NCI-H526 (cell line): ENCODE measurements around the gene HOXB8.

ENCODE experiments used
- DNase-seq, 2 experiments: peaks; one replicate each; lab custom pipeline; 2025; lab: John Stamatoyannopoulos, UW

Gene HOXB8

DNA sequence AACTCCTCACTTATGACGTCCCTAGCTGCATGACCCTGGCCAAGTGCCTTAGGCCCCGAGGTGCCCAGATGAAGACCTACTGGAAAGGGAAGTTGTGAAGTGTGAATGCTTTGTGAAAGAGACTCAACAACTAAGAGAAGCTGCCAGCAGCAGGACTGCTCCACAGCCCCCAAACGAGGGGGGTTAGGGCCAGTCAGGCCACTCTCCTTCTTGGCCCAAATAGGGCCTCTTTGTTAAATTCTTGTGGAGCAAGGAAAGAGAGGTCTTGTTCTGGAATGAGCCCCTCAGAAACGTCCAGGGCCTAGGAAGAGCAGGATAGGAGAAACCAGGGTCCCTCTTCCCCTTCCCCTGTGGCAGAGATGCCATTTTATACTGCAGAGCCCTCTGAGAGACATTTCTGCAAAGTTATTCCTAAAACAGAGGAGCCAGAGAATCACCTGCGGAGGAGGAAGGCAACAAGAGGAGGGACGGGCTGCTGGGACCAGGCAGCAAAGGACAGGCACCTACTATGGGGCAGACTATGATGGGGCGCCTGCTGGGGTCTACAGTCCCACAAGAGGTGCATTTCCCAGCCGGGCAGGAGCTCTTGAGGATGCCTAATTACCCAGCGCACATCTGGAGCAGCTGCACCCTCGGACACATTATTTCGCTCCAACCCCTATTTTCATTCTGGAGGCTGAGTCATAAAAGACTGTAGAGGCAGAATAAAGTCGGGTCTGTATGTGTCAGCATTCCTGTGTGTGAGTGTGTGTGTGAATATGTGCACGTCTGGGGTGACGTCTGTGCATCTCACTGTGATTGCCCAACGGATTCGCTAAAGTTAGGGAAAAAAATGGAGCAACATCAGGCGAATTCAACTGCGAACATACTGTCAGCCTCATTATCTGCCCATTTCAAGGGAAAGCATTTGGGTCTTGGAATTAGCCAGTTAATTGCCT, 22.5 kb upstream of the HOXB8 start:
- DNase-seq = no peak

DNA sequence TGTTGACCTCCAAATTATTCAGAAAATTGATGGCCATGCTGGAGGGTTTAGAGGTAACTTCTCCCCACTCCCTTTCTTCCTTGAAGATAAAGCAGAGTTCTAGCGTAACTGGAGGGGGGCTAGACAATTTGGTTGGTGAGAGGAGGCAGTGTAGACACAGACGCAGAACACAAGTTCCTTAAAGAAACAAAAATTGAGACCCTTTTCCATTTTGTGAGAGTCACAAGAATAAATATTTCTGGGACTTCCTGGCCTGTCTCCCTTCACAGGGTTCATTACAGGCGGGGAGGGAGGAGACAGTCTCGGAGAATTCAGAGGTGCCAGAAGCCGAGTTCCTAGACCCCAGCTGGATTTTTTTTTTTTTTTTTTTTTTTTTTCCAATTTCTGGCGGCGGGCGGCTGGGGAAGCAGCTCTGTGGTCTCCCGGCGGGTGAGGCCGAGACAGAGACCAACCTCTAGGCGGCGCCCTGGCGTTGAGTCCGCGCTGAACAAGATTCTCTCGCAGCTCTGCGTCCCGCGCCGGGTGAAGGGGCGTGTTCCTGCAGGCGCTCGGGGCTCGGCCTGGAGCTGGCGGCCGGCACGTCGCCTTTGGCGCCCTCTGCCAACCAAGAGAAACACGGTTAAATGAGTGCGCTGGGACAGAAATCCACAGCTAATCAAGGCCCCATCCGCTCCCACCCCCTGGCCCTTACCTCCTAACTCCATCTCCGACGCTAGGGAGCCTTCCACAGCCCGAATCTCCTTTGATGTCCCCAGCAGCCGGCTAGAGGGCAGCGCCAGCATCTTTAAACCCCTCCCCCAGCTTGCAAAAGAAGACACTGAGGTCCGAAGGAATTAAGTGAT, 21.3 kb upstream of the HOXB8 start:
- peak; percentile 76 to 97 for DNase-seq

DNA sequence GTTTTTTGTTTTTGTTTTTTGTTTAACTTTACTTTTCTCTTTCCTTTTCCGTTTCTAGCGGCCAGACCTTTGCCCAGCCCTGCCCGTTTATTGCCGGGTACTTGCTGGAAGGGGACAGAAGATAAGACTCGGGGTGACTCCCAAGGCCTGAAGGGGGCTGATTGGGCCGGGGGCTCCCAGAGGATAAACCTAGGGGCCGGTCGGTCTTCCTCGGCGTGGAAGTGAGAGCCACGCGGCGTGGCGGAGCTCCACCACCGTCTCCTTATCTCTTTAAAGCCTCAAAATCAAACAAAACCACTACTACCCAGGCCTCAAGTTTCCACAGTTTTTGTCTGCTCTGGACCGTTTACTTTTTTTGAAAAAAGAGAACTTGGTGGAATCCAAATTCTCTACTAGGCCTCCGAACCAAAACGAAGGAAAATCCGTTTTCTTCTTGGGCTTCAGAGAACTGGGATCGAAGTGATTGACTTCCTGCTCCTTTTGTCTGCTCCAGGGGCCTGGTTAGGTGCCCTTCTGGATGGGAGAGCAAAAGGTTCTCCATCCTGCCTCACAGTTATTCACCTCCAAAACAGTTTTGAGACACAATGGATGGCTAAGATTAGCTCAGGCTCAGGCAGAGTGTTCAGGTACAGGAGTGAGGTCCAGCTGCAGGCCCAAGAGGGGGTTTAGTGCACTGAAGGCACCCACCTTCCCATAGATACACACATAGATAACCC, 19.6 kb upstream of the HOXB8 start:
- DNase-seq = no peak

DNA sequence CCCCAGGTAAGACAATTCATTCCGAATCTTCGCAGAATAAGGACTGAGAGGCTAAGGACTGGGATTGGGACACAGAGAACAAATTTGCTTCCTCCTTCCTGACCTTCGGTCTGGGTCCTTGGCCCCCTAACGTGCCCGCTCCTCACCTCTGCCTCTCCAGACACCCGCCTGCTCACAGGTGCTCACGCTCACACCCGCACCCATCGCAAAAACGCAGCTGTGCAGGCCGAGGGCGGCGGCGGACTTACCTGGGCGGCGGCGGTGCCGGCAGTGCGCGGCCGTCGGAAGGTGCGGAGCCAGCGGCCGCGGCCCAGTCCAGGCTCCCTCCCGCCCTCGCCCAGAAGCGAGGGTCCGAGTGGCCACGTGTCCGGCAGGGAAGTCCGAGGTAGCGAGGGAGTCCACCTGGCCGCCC, 18.2 kb upstream of the HOXB8 start:
- DNase-seq = no peak

DNA sequence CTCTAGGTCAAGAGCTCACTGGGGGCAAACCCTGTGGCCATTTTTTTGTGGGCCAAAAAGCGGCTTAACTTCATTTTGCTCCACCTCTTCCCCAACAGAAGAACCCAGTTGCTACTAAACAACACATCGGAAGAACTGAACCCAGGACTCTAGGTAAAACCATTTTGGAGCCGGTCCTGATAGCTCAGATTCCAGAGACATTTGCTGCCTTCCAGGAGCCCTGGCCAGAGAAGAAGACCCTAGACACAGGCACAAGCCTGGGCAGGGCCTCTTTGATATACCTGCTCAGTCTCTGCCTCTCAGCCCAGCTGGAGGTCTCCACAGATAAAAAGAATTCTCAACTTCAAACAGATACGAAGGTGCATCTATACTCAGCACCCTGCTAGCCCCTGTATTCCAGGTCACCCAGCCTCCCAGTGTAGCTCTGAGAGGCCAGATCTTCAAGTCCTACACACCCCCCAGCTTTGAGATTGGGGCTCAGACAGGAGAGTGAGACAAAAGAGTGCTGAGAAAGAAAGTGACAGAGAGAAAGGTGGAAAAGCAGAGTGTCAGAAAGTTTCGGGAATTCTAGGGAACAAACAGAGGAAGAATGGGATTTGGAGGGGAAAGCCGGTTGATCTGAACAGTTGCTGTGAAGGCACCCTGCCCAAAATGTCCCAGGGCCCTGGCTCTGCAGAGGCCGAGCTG, 17.6 kb upstream of the HOXB8 start:
- DNase-seq = no peak

DNA sequence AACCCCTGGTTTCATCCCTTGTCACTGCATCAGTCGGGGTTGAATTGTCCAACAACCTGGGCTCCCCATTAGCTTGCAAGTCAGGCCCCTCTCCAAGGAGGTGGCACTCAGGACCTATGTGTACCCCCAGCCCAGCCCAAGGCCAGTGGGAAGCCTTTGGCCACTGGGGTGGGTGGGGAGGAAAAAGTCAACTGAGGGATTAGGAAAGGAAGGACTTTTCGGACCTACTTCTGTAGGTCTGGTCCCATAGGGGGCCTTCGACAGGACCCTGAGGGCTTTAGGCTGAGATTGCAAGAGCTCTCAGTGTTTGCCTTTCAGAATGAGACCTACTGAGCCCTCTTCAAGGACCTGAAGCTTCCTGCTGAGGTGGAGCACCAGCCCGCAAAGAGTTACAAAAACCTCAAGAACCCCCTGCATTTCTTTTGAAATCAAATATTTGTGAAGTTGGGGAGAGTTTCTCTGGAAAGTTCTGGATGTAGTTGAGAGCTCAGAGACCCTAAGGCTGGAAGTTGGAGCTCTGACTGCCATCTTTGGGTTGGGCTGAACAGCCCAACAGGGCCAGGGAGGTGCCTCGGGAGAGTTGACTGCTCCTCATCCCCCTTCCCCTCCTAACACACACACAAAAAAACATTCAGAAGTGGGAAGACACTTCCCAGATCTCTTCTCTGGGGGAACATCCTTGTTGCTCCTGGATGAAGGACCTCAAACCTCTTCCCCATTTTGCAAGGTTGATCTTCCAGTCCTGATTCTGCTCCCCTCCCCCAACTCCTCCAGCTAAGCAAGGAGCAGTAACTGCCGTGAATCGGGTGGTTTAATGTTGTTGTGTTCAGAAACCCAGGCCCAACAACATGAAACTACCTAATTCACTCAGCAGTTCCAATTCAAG, 16.8 kb upstream of the HOXB8 start:
- no peak for DNase-seq

DNA sequence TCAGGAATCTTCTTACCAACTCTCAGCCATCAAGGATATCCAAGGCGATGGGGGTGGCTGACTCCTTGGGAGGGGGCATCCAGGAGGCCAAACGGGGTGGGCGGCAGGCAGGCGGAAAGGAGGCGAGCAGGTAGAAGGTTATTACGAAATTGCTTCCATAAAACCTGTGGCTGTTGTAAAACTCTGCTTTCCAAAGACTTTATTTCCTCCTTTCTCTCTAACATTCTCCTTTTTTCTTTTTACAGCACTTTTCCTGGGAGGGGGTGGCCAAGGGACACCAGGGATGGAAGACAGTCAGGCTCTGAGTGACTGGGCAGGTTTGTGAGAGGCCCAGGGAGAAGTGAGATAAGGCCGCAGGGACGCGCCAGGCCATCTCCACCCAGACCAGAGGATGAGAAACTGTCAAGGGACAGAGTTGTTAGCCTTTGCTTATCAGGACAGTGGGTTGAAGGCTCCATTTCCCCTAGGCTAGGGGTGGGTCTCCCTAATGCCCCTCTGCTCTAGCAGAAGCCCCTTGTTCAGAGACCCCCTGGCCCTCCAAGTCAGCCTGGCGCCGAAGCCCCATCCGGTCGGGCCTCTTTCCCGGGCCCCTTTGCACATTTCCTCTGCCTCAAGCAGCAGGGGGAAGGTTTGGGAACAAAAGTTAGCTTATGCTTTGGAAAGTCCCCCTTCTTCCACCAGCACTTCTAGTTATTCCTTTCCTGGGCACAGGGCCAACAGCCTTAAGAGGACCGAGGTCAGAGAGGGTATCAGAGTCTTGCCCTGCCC, 16.0 kb upstream of the HOXB8 start:
- DNase-seq = no peak

DNA sequence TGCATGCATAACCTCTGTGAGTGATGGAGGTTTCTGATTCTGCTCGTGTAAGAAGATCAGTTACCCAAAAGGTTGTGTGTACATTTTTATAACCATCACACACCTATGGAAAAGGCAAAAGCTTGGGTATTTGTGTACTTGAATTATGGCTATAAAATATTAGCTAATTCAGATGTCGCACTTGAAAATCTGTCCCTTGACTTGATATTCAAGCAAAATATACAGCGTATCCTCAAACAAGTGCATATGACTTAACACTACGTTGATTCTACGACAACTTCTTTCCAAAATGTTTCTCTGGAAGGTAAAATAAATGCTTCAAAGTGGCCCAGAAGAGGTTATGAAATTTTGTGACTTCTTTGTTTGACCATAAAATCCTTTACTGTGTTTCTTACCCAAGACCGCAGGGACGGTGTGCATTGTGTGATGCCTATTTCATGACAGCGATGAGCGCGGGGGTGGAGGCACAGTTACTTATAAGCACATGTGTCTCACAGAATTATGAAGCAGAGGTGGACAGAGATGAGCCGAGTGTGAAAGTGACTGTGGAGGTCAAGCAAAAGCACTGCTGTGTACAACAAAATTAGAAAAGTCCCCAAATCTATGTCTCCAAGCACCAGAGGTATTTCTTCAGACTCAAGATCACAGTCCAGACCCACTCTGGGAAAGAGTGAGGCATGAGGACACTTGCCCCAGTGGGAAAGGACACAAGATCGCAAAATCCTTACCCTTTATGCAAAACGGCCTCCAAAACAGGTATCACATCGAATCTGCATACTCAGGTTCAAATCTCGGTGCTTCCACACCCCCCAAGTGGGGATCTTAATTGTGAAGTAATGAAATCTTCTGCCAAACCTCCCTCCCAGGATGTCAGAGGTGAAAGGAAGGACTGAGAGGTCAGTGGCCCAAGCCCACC, 15.2 kb upstream of the HOXB8 start:
- DNase-seq = no peak

DNA sequence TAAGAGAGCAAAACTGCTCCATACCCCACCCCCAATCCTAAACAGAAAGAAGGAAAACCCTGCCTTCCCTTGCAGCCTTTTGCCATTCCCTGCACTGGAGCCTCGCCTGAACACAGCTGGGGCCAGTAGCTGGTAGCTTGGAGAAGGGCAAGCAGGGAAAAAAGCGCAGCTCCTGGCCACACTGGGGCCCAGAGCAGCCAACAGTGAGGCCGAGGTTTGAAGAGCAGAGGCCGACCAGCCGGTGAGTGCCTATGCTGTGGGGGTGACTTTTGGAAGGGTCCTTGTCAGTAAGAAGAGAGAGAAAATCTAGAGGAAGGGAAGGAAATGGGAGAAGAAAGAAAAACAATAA, 14.3 kb upstream of the HOXB8 start:
- no peak for DNase-seq

DNA sequence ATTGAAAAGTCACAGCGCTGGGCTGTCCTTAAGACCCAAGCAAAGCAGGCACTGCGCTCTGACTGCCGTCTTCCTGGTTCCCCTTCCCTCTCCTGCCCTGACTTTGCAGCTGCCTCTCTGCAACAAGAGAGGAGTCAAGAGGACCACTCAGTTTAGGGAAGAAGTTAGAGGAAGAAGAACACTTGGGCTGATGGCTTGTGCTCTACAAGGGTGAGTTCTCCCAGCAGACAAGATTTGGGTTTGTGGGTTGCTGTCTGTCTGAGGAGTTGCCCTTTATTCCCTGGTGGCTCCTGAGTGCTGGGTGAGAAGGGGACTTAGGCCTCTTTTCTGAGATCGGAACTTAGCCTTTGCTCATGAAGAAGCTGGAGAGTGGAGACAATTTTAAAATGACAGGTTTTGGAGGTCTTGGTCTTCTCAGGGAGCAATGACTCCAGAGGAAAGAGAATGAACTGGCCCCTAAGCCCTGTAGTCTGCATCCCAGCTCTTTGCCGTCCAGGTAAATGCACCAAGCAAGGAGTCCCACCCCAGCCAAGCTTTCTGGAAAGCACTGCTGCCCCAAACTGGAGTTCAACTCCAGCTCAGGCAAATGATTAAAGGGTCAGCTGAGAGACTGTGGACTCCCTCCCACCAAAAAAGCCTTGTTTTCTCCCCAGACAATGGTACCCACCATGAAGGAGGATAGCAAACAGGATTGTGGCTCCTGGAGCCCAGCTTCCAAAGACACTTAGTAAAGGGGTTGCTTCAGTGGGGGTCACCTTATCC, 13.7 kb upstream of the HOXB8 start:
- DNase-seq = no peak

DNA sequence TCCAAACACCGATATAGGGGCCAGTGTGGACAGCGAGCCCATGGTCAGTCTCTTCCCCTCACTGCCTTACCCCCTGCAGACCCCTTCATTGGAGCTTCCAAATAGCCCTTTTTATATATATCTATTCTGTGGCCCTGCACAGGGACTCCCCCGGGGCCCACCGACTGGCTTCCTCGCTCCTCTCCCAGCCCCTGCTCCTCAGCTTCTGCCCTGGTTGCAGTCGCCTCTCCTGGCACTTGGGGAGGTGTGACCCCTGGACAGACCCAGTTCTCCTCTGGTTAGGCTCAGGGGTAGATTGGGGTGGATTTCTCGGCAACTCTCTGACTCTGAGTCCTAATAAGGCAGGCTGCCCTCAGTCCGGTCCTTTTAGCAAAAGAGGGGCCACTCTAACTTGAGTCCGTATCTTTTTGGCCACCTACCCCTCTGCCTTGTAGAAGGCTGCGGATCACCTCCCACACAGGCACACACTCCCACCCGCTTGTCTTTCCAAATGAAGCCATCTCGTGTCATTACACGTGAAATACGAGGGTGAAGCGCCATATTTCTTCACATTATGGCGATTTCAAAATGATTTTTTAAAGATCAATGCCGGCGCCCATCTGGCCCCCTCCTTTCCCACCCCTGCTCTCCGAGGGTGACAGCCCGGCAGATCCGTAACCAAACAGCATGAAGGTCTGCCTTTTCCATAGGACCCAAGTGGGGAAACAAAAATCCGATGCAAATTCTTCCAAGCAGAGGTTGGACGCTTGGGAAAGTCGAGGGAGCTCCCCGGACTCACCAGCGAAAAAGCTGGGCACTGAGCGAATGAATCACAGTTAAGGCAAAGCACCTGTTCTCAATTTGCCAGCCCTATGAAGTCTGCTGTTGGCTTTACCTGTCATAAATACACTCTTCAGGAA, 12.8 kb upstream of the HOXB8 start:
- DNase-seq = no peak

DNA sequence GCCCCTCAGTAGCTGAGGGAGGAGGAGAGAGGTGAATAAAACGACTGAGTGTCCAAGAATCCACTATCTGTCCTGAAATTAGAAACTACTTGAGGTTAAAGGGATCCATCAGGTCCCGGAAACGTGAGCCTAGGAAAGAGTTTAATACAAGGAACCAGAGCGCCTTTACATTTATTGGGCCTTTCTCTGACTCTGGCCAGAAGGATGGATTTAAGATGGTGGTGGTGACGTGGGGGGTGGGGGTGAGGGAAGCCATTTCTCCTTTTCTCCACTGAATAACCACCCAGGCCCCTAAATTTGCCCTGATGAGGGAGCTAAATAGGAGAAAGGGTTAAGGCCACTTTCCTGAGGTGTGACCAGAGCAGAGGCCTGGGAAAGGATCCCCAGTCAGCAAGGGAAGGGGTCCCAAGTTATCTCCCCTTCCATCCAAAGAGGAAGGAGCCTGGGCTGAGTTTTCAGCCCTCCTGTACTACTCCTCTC, 12.1 kb upstream of the HOXB8 start:
- no peak for DNase-seq

DNA sequence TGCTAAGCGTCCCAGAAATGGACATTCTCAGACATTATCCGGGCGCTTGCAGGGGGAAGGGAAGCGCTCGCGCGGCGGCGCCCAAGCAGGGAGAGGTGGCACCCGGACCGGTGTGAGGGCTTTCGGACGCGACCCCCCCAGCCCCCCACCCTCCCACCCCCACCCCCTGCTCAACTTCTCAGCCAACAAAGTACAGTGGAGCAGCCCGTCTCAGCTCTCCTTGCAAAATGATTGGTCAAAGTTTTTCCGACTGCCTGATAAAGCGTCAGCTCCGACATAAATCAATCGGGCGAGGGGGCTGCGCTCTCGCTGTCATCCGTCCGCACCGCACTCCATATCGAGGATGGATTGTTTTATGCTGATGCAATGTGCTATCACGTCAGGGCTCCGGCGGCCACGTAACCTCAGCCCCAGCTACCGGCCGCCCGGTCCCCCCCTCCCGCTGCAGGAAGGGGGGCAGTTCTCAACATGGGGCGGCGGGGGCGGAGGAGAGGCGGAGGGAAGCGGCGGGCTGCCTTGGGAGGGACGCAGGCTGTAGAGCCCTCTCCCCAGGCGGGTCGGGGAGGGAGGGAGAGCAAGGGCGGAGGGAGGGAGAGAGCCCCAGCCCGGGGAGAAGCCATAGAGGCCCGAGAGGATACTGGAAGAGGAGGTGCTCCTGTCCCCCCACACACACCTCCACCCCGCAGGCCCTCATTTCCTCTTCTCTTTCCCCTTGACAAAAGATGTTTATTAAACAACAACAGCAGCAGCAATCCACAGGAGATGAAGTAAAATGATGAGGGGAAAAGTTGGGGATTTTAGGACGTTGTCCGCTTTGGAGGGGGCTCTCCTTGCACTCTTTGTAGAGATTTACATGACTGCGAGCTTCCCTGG, 11.4 kb upstream of the HOXB8 start, which contains the start of gene HOXB9:
Gene HOXB9, minus strand, starts transcription at position 114 of the 873 bp plus-strand sequence. Its CDS starts 89 bp downstream, at position 25.
- no peak for DNase-seq

DNA sequence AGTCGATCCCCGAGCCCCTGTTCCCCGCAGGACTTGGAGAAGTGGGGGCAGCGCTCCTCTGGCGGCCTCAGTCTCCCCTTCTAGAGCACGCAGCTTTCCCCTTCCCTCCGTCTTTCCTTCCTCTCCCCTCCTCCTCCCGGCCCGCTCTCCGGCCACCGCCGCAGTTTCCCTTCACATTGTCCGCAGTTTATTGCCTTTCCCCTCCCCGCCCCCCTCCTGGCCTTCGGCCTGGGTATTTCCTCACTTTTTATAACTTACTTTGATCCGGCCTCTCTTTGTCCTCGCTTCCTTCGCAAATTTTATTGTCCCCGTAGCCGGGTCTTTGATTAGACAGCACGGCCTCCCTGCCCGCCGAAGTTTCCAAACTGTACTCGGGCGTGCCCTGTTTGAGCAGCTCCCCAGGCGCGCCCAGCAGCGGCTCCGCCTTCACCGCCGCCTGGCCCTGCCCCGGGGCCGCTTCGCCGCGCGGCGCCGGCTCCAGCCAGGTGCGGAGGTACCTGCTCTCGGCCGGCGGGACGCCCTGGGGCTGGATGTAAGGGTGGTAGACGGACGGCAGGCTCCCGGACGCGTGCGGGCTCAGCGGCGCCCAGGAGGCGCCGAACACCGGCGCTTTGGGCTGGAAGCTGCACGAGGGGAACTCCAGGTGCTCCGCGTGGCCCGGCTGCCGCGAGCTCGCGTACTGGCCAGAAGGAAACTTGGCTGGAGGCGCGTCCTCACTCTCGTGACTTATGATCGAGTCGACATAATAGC, 10.6 kb upstream of the HOXB8 start:
- peak in 1 of 2 experiments; percentile 86 for DNase-seq
